ENCODE measurements around the gene NCAPD3.

- TF ChIP-seq EZH2 (IDR thresholded peaks at IDR 0.05) (no peak), POLR2AphosphoS5 (IDR thresholded peaks at IDR 0.05; ENCODE audit: borderline replicate concordance, low read depth, low read length) (no peak), FOXP2 (optimal IDR thresholded peaks at IDR 0.05; ENCODE audit: control extremely low read depth, extremely low read length, insufficient read depth) (no peak)
These were observed 65.7 kb downstream of the NCAPD3 start for GRCh38 chr11:134158023-134158422.
